Omental fat pad (tissue), 4 donors: Measurements from ENCODE around the gene FAM9B. TPM values are rescaled to one million over a fixed set of nuclear protein-coding genes. Genes with fewer than 3 reads are reported as not detected.

Experiments
- ATAC-seq: fragments of 150-250 bp; one replicate; pipeline ENCODE4 v1.9.1; 2016; ENCODE audit warnings: mild to moderate bottlenecking, moderate library complexity; ENCODE audit not compliant: low FRiP score
- DNase-seq: peaks from one replicate; pipeline ENCODE4 v3.0.0-alpha.2; 2019; ENCODE audit warnings: low spot score
- CTCF ChIP-seq, 3 donors: fragments of 450-650 bp; IDR thresholded peaks; one replicate each; pipeline ENCODE4 v1.5.1; 2016 to 2017; ENCODE audit warnings: antibody characterized with exemption in 3 of 3, mild to moderate bottlenecking in 3 of 3, moderate library complexity in 2 of 3
- total RNA-seq, 4 donors: library from RNA; depleted of rRNA; stranded (reverse); fragments of >200 nt; gene quantifications; one replicate each; pipeline ENCODE4 v1.1.0, GENCODE V29; 2016

The FAM9B gene
- total RNA-seq = not detected

GRCh38 chrX:9033989-9034388 lies at the start of gene FAM9B:
Gene FAM9B (minus strand): TSS chrX:9034127. CDS start chrX:9032986, 1,141 bp downstream.
- TF ChIP-seq CTCF (IDR thresholded peaks at IDR 0.05) = no peak
- DNase-seq (no peak), ATAC-seq (no peak)

GRCh38 chrX:9081271-9081670 lies 47.3 kb upstream of the FAM9B start:
- ATAC-seq = no peak
- no peak for DNase-seq
- no peak for TF ChIP-seq CTCF (IDR thresholded peaks at IDR 0.05)

GRCh38 chrX:9074326-9074725 lies 40.4 kb upstream of the FAM9B start:
- DNase-seq (no peak), ATAC-seq (no peak)
- TF ChIP-seq CTCF (IDR thresholded peaks at IDR 0.05) = no peak

GRCh38 chrX:9072281-9072680 lies 38.4 kb upstream of the FAM9B start:
- DNase-seq = no peak
- TF ChIP-seq CTCF (IDR thresholded peaks at IDR 0.05) = no peak

GRCh38 chrX:9071031-9071650 lies 37.2 kb upstream of the FAM9B start:
- no peak for TF ChIP-seq CTCF (IDR thresholded peaks at IDR 0.05)
- DNase-seq (no peak), ATAC-seq (no peak)

More at GRCh38 chrX:9072281-9072680, 38.4 kb upstream of the FAM9B start:
- ATAC-seq = no peak

- TF ChIP-seq CTCF (IDR thresholded peaks at IDR 0.05) = no peak
- ATAC-seq (no peak), DNase-seq (no peak)
These were observed 35.6 kb upstream of the FAM9B start for GRCh38 chrX:9069573-9069972.

GRCh38 chrX:9064694-9065093 lies 30.8 kb upstream of the FAM9B start:
- no peak for ATAC-seq
- no peak for TF ChIP-seq CTCF (IDR thresholded peaks at IDR 0.05)

More at GRCh38 chrX:9064694-9065093, 30.8 kb upstream of the FAM9B start:
- no peak for DNase-seq
